LoVo (cell line): ENCODE results near the gene KRTAP10-3.

Source experiments
- DNase-seq: peaks from one replicate; pipeline ENCODE4 v3.0.0-alpha.2; 2016; ENCODE audit warnings: low spot score

Gene KRTAP10-3

DNA sequence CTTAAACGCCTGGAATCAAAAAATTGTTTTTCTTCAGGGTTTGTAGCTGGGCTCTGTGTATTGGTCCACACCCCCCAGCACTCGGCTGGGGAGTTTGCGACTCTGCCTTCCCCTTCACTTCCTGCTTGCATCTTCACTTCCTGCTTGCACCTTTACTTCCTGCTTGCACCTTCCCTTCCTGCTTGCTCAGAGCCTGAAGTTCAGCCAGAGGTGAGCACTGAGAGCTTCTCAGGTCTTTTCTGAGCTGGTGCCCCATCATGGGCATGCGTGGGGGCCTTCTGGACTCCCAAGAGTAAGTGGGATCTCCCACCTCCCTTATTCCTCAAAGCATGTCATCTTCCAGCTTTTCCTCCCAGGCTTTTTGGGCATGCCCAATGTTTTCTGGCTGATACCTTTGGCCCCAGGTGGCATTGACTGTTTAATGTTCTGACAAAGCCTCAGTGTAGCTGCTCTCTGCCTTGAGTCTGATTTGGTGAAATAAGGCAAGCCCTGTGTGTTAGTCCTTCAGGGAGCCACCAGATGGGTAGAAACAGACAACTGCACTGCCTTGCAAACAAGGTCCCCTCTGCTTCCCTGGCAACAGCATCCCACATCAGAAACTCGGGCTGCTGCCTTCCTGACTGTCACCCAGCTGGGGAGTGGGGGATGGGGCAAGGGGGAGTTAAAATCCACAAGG, 10.8 kb downstream of the KRTAP10-3 start:
- no peak for DNase-seq

DNA sequence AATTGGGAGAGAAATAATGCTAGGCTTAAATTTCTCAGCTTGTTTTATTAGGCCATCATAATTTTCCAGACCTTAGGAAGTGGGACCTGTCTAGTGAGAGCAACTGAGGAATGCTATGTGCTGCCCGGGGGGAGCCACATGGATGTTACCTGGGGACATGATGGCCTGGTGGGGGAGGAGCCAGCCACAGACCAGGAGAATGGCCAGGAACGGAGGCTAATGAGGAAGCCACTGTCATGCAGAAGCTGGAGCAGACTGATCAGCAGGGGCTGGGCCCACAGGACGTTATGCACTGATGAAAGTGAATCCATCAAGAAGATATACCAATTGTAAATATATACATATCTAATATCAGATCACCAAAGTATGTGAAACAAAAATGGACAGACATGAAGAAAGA, 14.0 kb downstream of the KRTAP10-3 start:
- no peak for DNase-seq

DNA sequence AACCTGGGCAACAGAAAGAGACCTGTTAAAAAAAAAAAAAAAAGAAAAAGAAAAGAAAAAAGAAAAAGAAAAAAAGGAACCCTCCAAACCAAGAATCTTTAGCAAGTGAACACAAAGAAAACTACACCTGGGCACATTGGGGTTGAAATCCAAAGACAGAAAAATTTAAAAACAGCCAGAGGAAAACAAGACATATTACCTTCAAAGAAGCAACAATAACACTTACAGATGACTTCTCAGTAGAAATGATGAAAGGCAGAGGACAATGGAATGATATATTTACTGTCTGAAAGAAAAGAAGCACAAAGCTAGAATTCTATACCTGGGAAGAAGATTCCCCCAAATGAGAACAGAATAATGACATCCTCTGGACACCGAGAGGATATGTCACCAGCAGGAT, 15.9 kb downstream of the KRTAP10-3 start:
- no peak for DNase-seq

DNA sequence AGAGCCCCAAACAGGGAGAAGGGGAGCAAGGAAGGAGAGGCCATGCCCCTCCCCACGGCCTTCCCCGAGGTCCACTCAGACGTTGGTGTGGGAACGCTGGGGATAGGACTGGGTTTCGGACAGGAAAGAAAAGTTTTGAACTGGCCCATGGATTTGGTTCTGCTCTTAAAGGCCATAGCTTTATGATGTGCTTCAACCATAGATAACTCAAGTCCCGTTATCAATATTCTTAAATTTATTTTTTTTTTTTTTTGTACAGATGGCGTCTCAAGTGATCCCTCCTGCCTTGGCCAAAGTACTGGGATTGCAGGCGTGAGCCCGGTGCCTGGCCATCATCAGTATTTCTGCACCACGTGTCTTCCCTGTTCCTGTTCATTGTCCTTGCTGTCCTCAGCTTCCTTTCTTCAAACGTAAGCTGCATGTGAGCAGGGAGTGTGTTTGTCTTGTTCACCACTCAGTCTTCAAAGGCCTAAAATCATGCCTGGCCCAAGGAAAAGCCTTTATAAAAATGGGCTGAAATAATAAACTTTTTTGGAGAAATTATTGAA, 17.8 kb downstream of the KRTAP10-3 start:
- no peak for DNase-seq

DNA sequence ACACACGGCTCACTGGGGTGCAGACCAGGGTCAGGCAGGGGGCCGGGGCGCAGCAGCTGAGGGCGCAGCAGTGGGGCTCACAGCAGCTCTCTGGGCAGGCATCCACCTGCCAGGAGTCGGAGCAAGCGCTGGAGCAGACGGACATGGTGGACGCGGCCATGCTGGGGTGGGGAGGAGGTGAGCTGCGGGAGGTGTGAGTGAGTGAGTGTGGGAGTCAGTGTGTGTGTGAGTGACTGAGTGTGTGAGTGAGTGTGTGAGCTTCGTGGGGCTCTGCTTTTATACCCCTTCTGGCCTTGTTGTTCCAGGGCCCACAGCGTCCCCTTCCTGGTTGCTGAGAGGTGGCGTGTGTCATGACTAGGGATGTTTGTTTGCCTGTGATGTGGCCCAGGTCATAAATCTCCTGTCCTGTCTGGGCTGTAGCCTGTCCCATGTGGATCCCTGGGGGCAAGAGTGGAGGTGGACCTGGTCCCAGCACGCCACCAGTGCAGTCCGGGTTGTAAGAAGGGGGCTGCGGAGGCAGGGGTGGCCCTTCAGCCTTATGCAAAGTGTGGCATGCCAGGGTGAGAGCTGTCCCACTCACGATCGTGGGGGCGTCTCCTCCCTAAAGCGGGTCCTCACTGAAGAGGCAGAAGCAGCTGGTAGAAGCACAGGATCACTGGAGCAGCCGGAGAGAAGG, 18.5 kb downstream of the KRTAP10-3 start, which contains the start of gene KRTAP10-1:
Gene KRTAP10-1 (minus strand): TSS at position 205 of the 676 bp plus-strand sequence. CDS start 45 bp downstream, at position 160.
- no peak for DNase-seq

- DNase-seq: no peak
These were observed 19.5 kb downstream of the KRTAP10-3 start for GRCh38 chr21:44539046-44539445.

GRCh38 chr21:44537930-44538911, 20.4 kb downstream of the KRTAP10-3 start:
- DNase-seq: no peak

DNA sequence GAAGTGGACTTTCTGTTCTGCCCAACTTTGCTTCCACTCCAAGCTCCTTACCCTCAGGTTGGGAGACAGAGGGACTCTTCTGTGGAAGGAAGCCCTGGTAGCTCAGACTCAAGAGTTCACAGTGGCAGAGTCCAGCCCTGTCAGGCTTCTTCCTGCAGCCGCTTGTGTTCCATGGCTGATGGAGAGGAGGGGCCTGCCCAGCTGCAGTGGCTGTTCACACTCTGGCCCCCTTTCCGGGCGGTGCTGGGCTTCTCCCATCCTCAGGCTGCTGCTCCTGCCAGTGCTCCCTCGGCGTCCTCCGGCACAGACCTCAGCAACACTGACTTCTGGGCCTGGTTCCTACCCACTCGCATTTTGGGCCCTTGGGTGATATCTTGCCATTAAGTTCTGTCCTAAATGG, 22.6 kb downstream of the KRTAP10-3 start:
- DNase-seq: no peak

DNA sequence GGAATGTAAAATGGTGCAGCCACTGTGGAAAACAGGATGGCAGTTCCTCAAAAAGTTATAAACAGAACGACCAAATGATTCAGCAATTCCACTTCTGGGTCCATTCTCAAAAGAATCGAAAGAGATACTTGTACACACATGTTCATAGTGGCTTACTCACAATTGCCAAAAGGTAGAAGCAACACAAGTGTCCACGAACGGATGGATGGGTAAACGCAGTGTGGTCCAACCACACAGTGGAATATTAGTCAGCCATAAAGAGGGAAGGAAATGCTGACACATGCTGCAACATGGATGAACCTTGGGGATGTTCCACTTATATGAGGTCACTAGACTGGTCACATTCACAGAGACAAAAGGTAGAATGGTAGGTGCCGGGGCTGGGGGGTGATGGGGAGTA, 23.9 kb downstream of the KRTAP10-3 start:
- DNase-seq: no peak

DNA sequence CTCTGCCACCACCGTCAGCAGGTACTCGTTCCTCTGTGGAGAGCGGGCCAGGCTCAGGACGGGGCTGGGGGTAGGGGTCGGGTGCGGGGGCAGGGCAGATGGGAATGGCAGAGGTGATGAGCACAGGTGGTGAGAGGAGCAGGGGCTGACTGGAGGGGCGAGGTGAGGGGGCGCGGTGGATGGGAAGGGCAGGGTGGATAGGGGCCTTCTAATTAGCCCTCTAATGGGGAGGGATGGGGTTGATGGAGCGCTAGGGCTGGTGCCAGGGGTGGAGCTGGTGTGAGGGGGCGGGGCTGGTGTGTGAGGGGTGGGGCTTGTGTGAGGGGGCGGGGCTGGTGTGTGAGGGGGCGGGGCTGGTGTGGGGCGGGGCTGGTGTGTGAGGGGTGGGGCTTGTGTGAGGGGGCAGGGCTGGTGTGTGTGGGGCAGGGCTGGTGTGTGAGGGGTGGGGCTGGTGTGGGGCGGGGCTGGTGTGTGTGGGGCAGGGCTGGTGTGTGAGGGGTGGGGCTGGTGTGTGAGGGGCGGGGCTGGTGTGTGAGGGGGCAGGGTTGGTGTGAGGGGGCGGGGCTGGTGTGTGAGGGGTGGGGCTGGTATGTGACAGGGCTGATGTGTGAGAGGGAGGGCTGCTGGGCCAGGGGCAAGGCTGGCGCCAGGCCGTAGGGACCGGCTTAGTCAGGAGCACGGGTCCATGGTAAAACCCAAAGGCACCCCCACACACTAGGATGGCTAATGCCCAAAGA, 24.5 kb downstream of the KRTAP10-3 start:
- no peak for DNase-seq

DNA sequence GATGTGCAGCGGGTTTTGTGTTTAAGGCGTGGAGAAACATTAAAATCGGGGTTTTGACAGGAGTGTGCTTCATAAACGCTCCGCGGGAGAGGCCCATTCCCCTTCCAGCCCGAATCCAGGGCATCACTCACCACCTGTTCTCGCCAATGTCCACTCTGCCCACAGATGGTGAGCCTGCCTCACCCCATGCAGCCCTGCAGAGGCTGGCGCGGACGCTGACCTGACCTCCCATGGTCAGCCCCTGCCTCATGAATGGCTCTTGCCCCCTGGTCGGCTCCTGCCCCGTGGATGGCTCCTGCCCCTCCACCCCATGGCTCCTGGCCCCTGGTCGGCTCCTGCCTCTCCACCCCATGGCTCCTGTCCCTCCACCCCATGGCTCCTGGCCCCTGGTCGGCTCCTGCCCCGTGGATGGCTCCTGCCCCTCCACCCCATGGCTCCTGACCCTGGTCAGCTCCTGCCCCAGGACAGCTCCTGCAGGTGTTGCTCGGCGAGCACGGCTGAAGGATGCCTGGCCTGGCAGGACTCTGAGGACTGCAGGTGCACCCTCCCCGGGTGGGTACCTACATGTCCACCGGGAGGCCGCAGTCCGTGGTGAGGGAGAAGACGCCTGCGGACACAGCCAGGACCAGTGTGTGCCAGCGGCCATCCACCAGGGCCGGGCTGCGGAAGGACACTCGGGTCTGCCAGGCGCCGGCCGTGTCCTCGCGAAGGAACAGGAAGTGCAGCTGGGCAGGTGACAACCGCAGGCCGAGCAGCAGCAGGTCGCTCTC, 25.3 kb downstream of the KRTAP10-3 start:
- DNase-seq: no peak

GRCh38 chr21:44532712-44533111, 25.9 kb downstream of the KRTAP10-3 start:
- DNase-seq: no peak

DNA sequence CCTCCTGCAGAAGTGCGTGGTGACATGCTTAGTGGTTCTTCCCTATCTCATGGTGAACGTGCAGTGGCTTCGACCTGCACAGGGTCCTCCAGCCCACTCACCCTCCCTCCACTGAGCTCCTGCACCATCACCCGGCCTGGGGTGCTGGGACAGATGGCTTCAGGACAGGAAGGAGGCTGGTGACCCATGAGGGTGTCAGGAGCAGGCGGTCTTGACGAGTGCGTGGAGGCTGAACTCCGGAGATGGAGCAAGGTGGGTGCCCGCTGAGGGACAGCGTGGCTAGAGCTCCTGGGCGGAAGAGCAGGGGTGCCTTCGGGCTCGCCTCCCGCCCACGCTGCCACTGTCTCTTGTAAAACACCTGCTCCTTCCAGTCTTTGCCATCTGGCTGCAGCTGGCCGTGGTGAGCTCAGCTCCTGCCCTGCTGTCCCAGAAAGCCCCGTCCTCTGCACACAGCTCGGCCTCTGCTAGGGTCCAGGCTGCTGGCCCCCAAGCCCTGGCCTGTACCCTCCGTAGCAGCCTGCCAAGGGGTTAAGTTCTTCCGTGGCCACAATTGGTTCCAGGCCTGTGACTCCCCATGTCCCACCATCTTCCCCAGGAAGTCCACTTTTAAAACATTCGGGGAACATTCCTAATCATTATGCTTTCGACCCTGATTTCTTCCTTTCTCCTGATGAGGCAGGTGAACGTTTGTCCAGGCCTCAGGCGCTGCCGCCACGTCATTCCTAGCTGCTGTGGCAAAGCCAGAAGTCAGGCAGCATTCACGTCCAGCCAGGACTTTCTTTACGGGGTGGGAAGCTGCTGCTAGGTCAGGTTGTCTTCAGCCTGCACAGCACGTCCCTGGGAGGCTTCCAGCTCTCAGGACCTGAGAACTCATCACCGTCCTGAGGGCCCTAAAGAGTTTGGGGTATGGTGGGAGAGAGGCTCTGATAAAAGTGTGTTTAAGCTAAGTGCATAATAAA, 26.7 kb downstream of the KRTAP10-3 start:
- DNase-seq: no peak

GRCh38 chr21:44530903-44531605, 27.5 kb downstream of the KRTAP10-3 start:
- DNase-seq: no peak

- DNase-seq: no peak
These were observed 28.2 kb downstream of the KRTAP10-3 start for GRCh38 chr21:44530221-44530902.

DNA sequence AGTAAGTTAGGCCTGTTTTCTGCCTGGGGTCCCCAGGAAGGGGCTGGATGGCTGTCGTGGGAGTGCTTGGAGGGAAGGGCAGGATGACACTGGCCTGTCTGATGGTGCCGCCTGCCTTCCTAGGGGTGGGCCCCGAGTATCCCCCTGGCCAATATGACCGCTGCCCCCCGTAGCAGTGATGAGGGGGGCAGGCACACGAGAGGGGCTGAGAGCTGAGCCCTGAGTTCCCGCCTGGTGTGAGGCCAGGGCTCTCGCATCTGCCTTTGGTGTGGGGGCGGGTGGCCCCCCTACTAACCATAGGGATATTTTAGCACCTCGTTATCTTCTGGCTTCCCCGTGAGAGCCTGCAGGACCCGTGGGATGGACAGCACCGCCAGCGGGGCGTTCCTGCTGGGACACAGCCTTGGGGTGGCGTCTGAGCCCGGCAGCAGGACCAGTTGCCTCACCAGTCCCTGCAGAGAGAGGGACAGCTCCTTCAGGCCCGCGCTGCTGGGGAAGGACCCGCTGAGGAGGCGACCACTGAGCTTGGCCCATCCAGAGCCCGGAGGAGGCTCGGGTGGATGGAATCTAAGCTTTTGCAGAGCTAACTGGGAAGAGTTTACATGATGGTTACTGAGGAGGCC, 29.0 kb downstream of the KRTAP10-3 start:
- DNase-seq: no peak

DNA sequence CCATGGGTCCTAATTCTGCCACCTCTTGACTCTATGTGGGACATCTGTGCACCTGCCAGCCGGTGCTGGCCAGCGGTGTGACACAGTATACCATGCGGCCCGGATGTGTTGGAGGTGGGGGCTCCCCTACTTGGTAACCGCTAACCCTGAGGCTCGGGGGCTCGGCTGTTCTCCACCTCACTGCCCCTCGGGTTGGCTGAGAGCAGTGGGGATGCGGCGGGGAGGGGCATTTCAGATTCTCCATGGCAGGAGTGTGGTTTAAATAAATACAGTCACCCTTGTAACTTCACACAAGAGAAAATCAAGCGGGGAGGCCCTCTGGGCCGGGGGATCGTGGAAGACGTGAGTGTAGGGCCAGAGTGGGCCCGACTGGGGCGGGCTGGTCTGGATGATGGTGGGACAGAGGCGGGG, 29.6 kb downstream of the KRTAP10-3 start:
- DNase-seq: no peak

- DNase-seq: no peak
These were observed 30.0 kb downstream of the KRTAP10-3 start for GRCh38 chr21:44528634-44528995.
